HUES6 (cell line): ENCODE results near the gene SRSF7.
A peak's percentile ranks its signal among the peaks of the same experiment; 100 is the strongest.
"Not testable (repeated sequence)": the region's sequence is repeated elsewhere in the genome, so short reads cannot be mapped to it uniquely, and the experiment has no call there.

Source experiments
- H3K27ac ChIP-seq: 2 replicates; pipeline ENCODE4 v1.7.0; 2013; ENCODE audit warnings: low read depth, mild to moderate bottlenecking, low read length, inconsistent platforms
- H3K27me3 ChIP-seq: 2 replicates; pipeline ENCODE4 v1.6.1; 2013; ENCODE audit warnings: low read length; ENCODE audit not compliant: control insufficient read depth, insufficient read depth
- H3K36me3 ChIP-seq: 2 replicates; pipeline ENCODE4 v1.6.1; 2013; ENCODE audit warnings: low read length; ENCODE audit not compliant: control insufficient read depth, insufficient read depth
- H3K4me1 ChIP-seq: 2 replicates; pipeline ENCODE4 v1.6.1; 2013; ENCODE audit warnings: low read length; ENCODE audit not compliant: control insufficient read depth, insufficient read depth
- H3K4me3 ChIP-seq: 2 replicates; pipeline ENCODE4 v1.5.1; 2013; ENCODE audit warnings: low read depth, low read length
- H3K9ac ChIP-seq: one replicate; pipeline ENCODE4 v1.6.1; 2013; ENCODE audit warnings: mild to moderate bottlenecking, low read length
- H3K9me3 ChIP-seq: 2 replicates; pipeline ENCODE4 v1.6.1; 2013; ENCODE audit warnings: low read depth, low read length; ENCODE audit not compliant: control insufficient read depth, insufficient read depth

Gene SRSF7

GRCh38 chr2:38750891-38751595 lies at the start of gene SRSF7:
Gene SRSF7, minus strand, starts transcription at chr2:38751361. Its CDS starts 105 bp downstream, at chr2:38751256.
- Histone ChIP-seq H3K27ac (peak within 1 kb of the TSS; percentile 97), H3K9ac (peak within 1 kb of the TSS; percentile 100), H3K9me3 (no peaks in the 10 kb centered on the region), H3K4me1 (peaks cover 18% of the 10 kb centered on the region), H3K4me3 (peak within 1 kb of the TSS; percentile 99), H3K27me3 (no peaks in the 10 kb centered on the region), H3K36me3 (peaks cover 45% of the 10 kb centered on the region)

- Histone ChIP-seq H3K9me3 (no peaks in the 10 kb centered on the region), H3K36me3 (peaks cover 18% of the 10 kb centered on the region), H3K4me3 (no peak overlapping the region), H3K27me3 (no peaks in the 10 kb centered on the region), H3K4me1 (no peaks in the 10 kb centered on the region), H3K9ac (no peak overlapping the region), H3K27ac (no peak overlapping the region)
Observed at GRCh38 chr2:38797953-38798352, 46.8 kb upstream of the SRSF7 start.

- H3K36me3 ChIP-seq: peaks cover 13% of the 10 kb centered on the region
- H3K9me3 ChIP-seq: no peaks in the 10 kb centered on the region
- no peak overlapping the region for H3K27ac ChIP-seq
- H3K4me3 ChIP-seq: no peak overlapping the region
- no peak overlapping the region for H3K9ac ChIP-seq
- no peaks in the 10 kb centered on the region for H3K27me3 ChIP-seq
- H3K4me1 ChIP-seq: no peaks in the 10 kb centered on the region
Observed at GRCh38 chr2:38797250-38797676, 46.1 kb upstream of the SRSF7 start.

- not testable (repeated sequence) for H3K36me3 ChIP-seq, H3K4me3 ChIP-seq, H3K4me1 ChIP-seq, H3K9me3 ChIP-seq, H3K27ac ChIP-seq, H3K27me3 ChIP-seq, H3K9ac ChIP-seq
Observed at GRCh38 chr2:38795016-38795415, 43.9 kb upstream of the SRSF7 start.

GRCh38 chr2:38794235-38794946 lies 43.2 kb upstream of the SRSF7 start:
- Histone ChIP-seq H3K4me1 (no peaks in the 10 kb centered on the region), H3K9ac (no peak overlapping the region), H3K27me3 (no peaks in the 10 kb centered on the region), H3K9me3 (no peaks in the 10 kb centered on the region), H3K36me3 (peaks cover 9% of the 10 kb centered on the region; the same call in 1 of the 2 replicates), H3K27ac (no peak overlapping the region), H3K4me3 (no peak overlapping the region)

- peaks cover 9% of the 10 kb centered on the region; the same call in 1 of the 2 replicates for H3K36me3 ChIP-seq
- no peak overlapping the region for H3K27ac ChIP-seq
- H3K9me3 ChIP-seq: no peaks in the 10 kb centered on the region
- H3K4me3 ChIP-seq: no peak overlapping the region
- no peaks in the 10 kb centered on the region for H3K27me3 ChIP-seq
- no peak overlapping the region for H3K9ac ChIP-seq
- no peaks in the 10 kb centered on the region for H3K4me1 ChIP-seq
Observed at GRCh38 chr2:38793511-38793910, 42.4 kb upstream of the SRSF7 start.

- Histone ChIP-seq H3K27ac (no peak overlapping the region), H3K9me3 (no peaks in the 10 kb centered on the region), H3K4me3 (no peak overlapping the region), H3K9ac (no peak overlapping the region), H3K36me3 (0 out of 2 replicates have a peak, but pooled peaks cover 3% of the 10 kb centered on the region), H3K27me3 (no peaks in the 10 kb centered on the region), H3K4me1 (no peaks in the 10 kb centered on the region)
Observed at GRCh38 chr2:38792751-38793150, 41.6 kb upstream of the SRSF7 start.

- H3K36me3 ChIP-seq, H3K9me3 ChIP-seq, H3K4me3 ChIP-seq, H3K27me3 ChIP-seq, H3K27ac ChIP-seq, H3K4me1 ChIP-seq, H3K9ac ChIP-seq: not testable (repeated sequence)
Observed at GRCh38 chr2:38792321-38792720, 41.2 kb upstream of the SRSF7 start.

- H3K9ac ChIP-seq: no peak overlapping the region
- no peak overlapping the region for H3K27ac ChIP-seq
- no peaks in the 10 kb centered on the region for H3K27me3 ChIP-seq
- H3K4me1 ChIP-seq: no peaks in the 10 kb centered on the region
- H3K4me3 ChIP-seq: no peak overlapping the region
- H3K9me3 ChIP-seq: no peaks in the 10 kb centered on the region
- no peaks in the 10 kb centered on the region for H3K36me3 ChIP-seq
Observed at GRCh38 chr2:38791744-38792143, 40.6 kb upstream of the SRSF7 start.

- H3K27ac ChIP-seq: no peak overlapping the region
- H3K4me3 ChIP-seq: no peak overlapping the region
- H3K9ac ChIP-seq: no peak overlapping the region
- no peaks in the 10 kb centered on the region for H3K27me3 ChIP-seq
- 0 out of 2 replicates have a peak, but pooled peaks cover 3% of the 10 kb centered on the region for H3K4me1 ChIP-seq
- H3K36me3 ChIP-seq: no peaks in the 10 kb centered on the region
- no peaks in the 10 kb centered on the region for H3K9me3 ChIP-seq
Observed at GRCh38 chr2:38789691-38790090, 38.5 kb upstream of the SRSF7 start.

- Histone ChIP-seq H3K27ac (no peak overlapping the region), H3K27me3 (no peaks in the 10 kb centered on the region), H3K9ac (no peak overlapping the region), H3K9me3 (no peaks in the 10 kb centered on the region), H3K36me3 (no peaks in the 10 kb centered on the region), H3K4me3 (no peak overlapping the region), H3K4me1 (peaks cover 11% of the 10 kb centered on the region; the same call in 1 of the 2 replicates)
Observed at GRCh38 chr2:38788306-38788705, 37.1 kb upstream of the SRSF7 start.
